HepG2 (cell line): ENCODE data around the gene RPL39. TPM values are rescaled to one million over a fixed set of nuclear protein-coding genes. Genes with fewer than 3 reads are reported as not detected.

Experiments used
- ARNT2 ChIP-seq: sonication (generic); formaldehyde crosslinking; IDR thresholded peaks from 2 replicates; pipeline ENCODE4 v1.8.0; 2022; ENCODE audit warnings: mild to moderate bottlenecking, low read depth, missing genetic modification reagents, moderate library complexity
- BATF2 ChIP-seq: sonication (generic); formaldehyde crosslinking; IDR thresholded peaks from 2 replicates; pipeline ENCODE4 v1.8.0; 2022; ENCODE audit warnings: mild to moderate bottlenecking, missing genetic modification reagents, moderate library complexity
- HMGA1 ChIP-seq: sonication (generic); formaldehyde crosslinking; conservative IDR thresholded peaks from 2 replicates; pipeline ENCODE4 v1.4.0; 2020; ENCODE audit warnings: missing genetic modification reagents
- NFYB ChIP-seq: sonication (generic); formaldehyde crosslinking; IDR thresholded peaks from 2 replicates; pipeline ENCODE4 v1.4.0; 2020; ENCODE audit warnings: missing genetic modification reagents
- NRL ChIP-seq: sonication (generic); formaldehyde crosslinking; IDR thresholded peaks from 2 replicates; pipeline ENCODE4 v1.5.0; 2020; ENCODE audit warnings: missing genetic modification reagents, mild to moderate bottlenecking, moderate library complexity, borderline replicate concordance
- PAXIP1 ChIP-seq: sonication (generic); formaldehyde crosslinking; conservative IDR thresholded peaks from 2 replicates; pipeline ENCODE4 v1.4.0; 2020; ENCODE audit warnings: mild to moderate bottlenecking, missing genetic modification reagents, moderate library complexity
- SOX5 ChIP-seq: IDR thresholded peaks from 2 replicates; pipeline ENCODE4 v1.6.1; 2016; ENCODE audit warnings: borderline replicate concordance
- SP1 ChIP-seq, 2 experiments: fragments of 450-650 bp in 1 of 2; sonication (generic) in 1 of 2; formaldehyde crosslinking in 1 of 2; IDR thresholded peaks; 2 replicates each; pipeline versions ENCODE4 v1.4.0 to v1.6.1; 2016 to 2020; ENCODE audit warnings: missing genetic modification reagents in 1 of 2
- STAT5B ChIP-seq: sonication (generic); formaldehyde crosslinking; IDR thresholded peaks from 2 replicates; pipeline ENCODE4 v1.4.0; 2020; ENCODE audit warnings: missing genetic modification reagents
- TFAP4 ChIP-seq: sonication (generic); IDR thresholded peaks from 2 replicates; pipeline ENCODE4 v1.6.1; 2016; ENCODE audit warnings: low read depth, borderline replicate concordance
- U2AF1 ChIP-seq: fragments of 200-400 bp; formaldehyde crosslinking; optimal IDR thresholded peaks from 2 replicates; pipeline ENCODE3; 2017; ENCODE audit warnings: mild to moderate bottlenecking, low read depth, low read length
- ZHX2 ChIP-seq, 2 experiments: sonication (generic) in 1 of 2; formaldehyde crosslinking in 1 of 2; IDR thresholded peaks; 2 replicates each; pipeline versions ENCODE4 v1.6.1 to v1.9.0; 2014 to 2022; ENCODE audit warnings: antibody characterized with exemption in 1 of 2, borderline replicate concordance in 1 of 2, inconsistent platforms in 1 of 2, low read depth in 1 of 2, missing genetic modification reagents in 1 of 2
- ZNF143 ChIP-seq: sonication (generic); formaldehyde crosslinking; IDR thresholded peaks from 2 replicates; pipeline ENCODE4 v1.4.0; 2020; ENCODE audit warnings: missing genetic modification reagents
- ZNF331 ChIP-seq: sonication (generic); formaldehyde crosslinking; IDR thresholded peaks from 2 replicates; pipeline ENCODE4 v1.4.0; 2020; ENCODE audit warnings: missing genetic modification reagents
- ZNF605 ChIP-seq: sonication (generic); formaldehyde crosslinking; IDR thresholded peaks from 2 replicates; pipeline ENCODE4 v1.8.0; 2022; ENCODE audit warnings: mild to moderate bottlenecking, missing genetic modification reagents
- ZNF652 ChIP-seq: IDR thresholded peaks from 2 replicates; pipeline ENCODE4 v1.6.1; 2016; ENCODE audit warnings: low read depth, borderline replicate concordance
- ZNF883 ChIP-seq: sonication (generic); formaldehyde crosslinking; IDR thresholded peaks from 2 replicates; pipeline ENCODE4 v1.5.1; 2020; ENCODE audit warnings: mild to moderate bottlenecking, missing genetic modification reagents; ENCODE audit errors: not compliant biosample characterization
- ZSCAN31 ChIP-seq: sonication (generic); formaldehyde crosslinking; IDR thresholded peaks from 2 replicates; pipeline ENCODE4 v1.5.0; 2020; ENCODE audit warnings: low read depth, mild to moderate bottlenecking, missing genetic modification reagents
- polyA plus RNA-seq, 8 experiments: library from polyadenylated mRNA; depleted of rRNA in 3 of 8; stranded (reverse) in 7 of 8; unstranded in 1 of 8; fragments of >200 nt; fragmentation: Illumina TruSeq in 4 of 8; extraction: Trizol in 4 of 8; gene quantifications; 2 replicates each; pipeline versions ENCODE4 v1.2.1 to v1.2.3, GENCODE V29; 2011 to 2016; ENCODE audit warnings: low read depth in 4 of 8, missing spikeins in 1 of 8, mixed read lengths in 1 of 8; ENCODE audit not compliant: insufficient read depth in 1 of 8
- total RNA-seq, 5 experiments: library from RNA; depleted of rRNA; stranded (reverse); fragments of >200 nt; fragmentation: Illumina TruSeq; extraction: Trizol; gene quantifications; 2 replicates each; pipeline ENCODE4 v1.2.3, GENCODE V29; 2016; ENCODE audit warnings: low read depth in 1 of 5

RPL39 gene
- total and polyA plus RNA-seq, 2 of the 13 experiments (the other 11 are each of a cell fraction or from before 2014, with no cell fraction given) = 2,312 to 3,547 TPM

DNA sequence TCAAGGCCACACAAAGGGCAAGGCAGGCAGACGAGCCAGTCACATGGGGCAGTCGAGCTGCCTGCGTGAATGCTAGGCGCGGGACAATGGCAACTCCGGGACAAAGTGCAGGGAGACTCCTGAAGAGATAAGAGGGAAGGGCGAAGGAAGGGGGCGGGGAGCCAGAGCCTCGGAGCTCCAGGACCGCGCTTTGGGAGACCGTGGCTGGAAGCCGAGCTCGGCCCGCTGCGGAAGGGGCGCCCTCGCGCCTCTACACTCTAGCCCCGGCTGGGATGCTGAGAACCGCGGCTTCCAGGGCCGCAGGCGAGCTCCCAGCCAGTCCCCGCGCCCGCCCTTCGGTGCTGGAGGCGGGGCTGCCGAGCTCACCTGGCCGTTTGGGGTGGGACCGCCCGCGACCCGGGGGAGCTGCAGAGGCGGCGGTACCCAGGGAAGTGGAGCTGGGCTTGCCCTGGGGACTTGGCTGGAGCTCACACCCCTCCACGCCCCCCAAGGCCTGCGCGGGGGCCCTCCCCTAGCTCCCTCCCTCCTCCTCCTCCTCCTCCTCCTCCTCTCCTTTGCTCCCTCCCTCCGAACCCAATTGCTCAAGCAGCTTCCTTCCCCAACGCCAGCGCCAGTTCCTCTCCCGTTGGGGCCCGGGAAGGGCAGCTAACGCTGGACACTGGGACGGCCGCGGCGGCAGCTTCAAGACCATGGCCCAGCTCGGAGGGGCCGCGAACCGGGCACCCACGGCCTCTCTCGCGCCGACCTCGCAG lies 33.3 kb downstream of the RPL39 start, which contains the start of gene SOWAHD (continued):
- TF ChIP-seq PAXIP1 (CRISPR knock-in tag) = peak; percentile 77
- peak; percentile 16; the same call in 1 of the 2 replicates for TF ChIP-seq TFAP4
- TF ChIP-seq ZNF883 (CRISPR knock-in tag) = no peak
- no peak for TF ChIP-seq STAT5B (CRISPR knock-in tag)
- no peak for TF ChIP-seq SP1 (IDR thresholded peaks at IDR 0.05)
- TF ChIP-seq SP1 (CRISPR knock-in tag; IDR thresholded peaks at IDR 0.05) = no peak
- TF ChIP-seq ZNF143 = 0 out of 2 replicates have a peak, but pooled peaks have one; percentile 15
- no peak for TF ChIP-seq ZNF331 (CRISPR knock-in tag)
- TF ChIP-seq ZNF605 = no peak
- no peak for TF ChIP-seq ZSCAN31 (CRISPR knock-in tag)
- no peak for TF ChIP-seq ARNT2 (CRISPR knock-in tag)
- TF ChIP-seq ZHX2 (IDR thresholded peaks at IDR 0.05; ENCODE audit: low read depth) = no peak
- TF ChIP-seq ZHX2 (CRISPR knock-in tag; IDR thresholded peaks at IDR 0.05; ENCODE audit: borderline replicate concordance) = no peak
- peak; percentile 51; the same call in 1 of the 2 replicates for TF ChIP-seq SOX5
- TF ChIP-seq HMGA1 = no peak
- no peak for TF ChIP-seq ZNF652 (CRISPR knock-in tag)
- TF ChIP-seq U2AF1 = no peak
- no peak for TF ChIP-seq NRL (CRISPR knock-in tag)
- TF ChIP-seq BATF2 (CRISPR knock-in tag) = no peak
- no peak for TF ChIP-seq NFYB
